K562 (cell line): ENCODE results near the gene KRT1. TPM values are rescaled to one million over a fixed set of nuclear protein-coding genes. Genes with fewer than 3 reads are reported as not detected.
A peak's percentile ranks its signal among the peaks of the same experiment; 100 is the strongest.

ENCODE experiments used
- CBFA2T2 ChIP-seq: fragments of 450-650 bp; conservative IDR thresholded peaks from 2 replicates; pipeline ENCODE4 v1.6.1; 2017; ENCODE audit warnings: mild to moderate bottlenecking
- DACH1 ChIP-seq: fragments of 450-650 bp; IDR thresholded peaks from 2 replicates; pipeline ENCODE4 v1.6.1; 2018; ENCODE audit not compliant: partially characterized antibody
- FUS ChIP-seq: fragments of 200-400 bp; formaldehyde crosslinking; optimal IDR thresholded peaks from 2 replicates; pipeline ENCODE3; 2017; ENCODE audit warnings: low read depth, low read length
- GTF2E2 ChIP-seq: fragments of 200-800 bp; sonication (Bioruptor generic); IDR thresholded peaks from 2 replicates; pipeline ENCODE4 v1.6.1; 2016; ENCODE audit warnings: missing genetic modification characterization, missing compliant biosample characterization
- HDAC2 ChIP-seq: fragments of 450-650 bp; IDR thresholded peaks from 2 replicates; pipeline ENCODE4 v1.6.1; 2016; ENCODE audit warnings: mild to moderate bottlenecking
- HMG20B ChIP-seq: fragments of 250-450 bp; sonication (Bioruptor Pico); IDR thresholded peaks from 2 replicates; pipeline ENCODE4 v1.5.0; 2021; ENCODE audit warnings: mild to moderate bottlenecking
- MEIS2 ChIP-seq: fragments of 450-650 bp; IDR thresholded peaks from 2 replicates; pipeline ENCODE4 v1.6.1; 2014; ENCODE audit warnings: mild to moderate bottlenecking; ENCODE audit not compliant: partially characterized antibody
- PHB2 ChIP-seq: fragments of 450-650 bp; IDR thresholded peaks from 2 replicates; pipeline ENCODE4 v1.6.1; 2017; ENCODE audit warnings: low read depth
- PTTG1 ChIP-seq: fragments of 450-650 bp; IDR thresholded peaks from 2 replicates; pipeline ENCODE4 v1.6.1; 2016; ENCODE audit warnings: low read depth, mild to moderate bottlenecking, missing genetic modification characterization, missing compliant biosample characterization
- SPI1 ChIP-seq: IDR thresholded peaks from 2 replicates; pipeline ENCODE4 v1.6.1; 2011; ENCODE audit warnings: low read depth, low read length, control low read depth, borderline replicate concordance
- TAF9B ChIP-seq: fragments of 450-650 bp; IDR thresholded peaks from 2 replicates; pipeline ENCODE4 v1.6.1; 2018; ENCODE audit warnings: mild to moderate bottlenecking; ENCODE audit not compliant: partially characterized antibody
- XRCC3 ChIP-seq: fragments of 450-650 bp; IDR thresholded peaks from 2 replicates; pipeline ENCODE4 v1.6.1; 2017; ENCODE audit warnings: mild to moderate bottlenecking, moderate library complexity
- ZNF175 ChIP-seq: fragments of 200-800 bp; sonication (Bioruptor generic); IDR thresholded peaks from 2 replicates; pipeline ENCODE4 v1.6.1; 2016; ENCODE audit warnings: low read depth, mild to moderate bottlenecking, missing genetic modification characterization, missing compliant biosample characterization
- ZNF24 ChIP-seq: fragments of 450-650 bp; IDR thresholded peaks from 2 replicates; pipeline ENCODE4 v1.6.1; 2016
- ZNF274 ChIP-seq: IDR thresholded peaks from 2 replicates; pipeline ENCODE4 v1.6.1; 2011; ENCODE audit warnings: low read depth, mild to moderate bottlenecking, low read length, moderate library complexity, borderline replicate concordance
- ZNF445 ChIP-seq: fragments of 250-450 bp; sonication (Bioruptor Pico); IDR thresholded peaks from 2 replicates; pipeline ENCODE4 v1.4.0; 2020; ENCODE audit warnings: low read depth, mild to moderate bottlenecking, moderate library complexity
- ZNF507 ChIP-seq: conservative IDR thresholded peaks from 2 replicates; pipeline ENCODE4 v1.6.1; 2017; ENCODE audit warnings: missing genetic modification characterization, missing compliant biosample characterization
- ZNF764 ChIP-seq: fragments of 250-450 bp; sonication (Bioruptor Pico); IDR thresholded peaks from 2 replicates; pipeline ENCODE4 v1.4.0; 2020; ENCODE audit warnings: low read depth, mild to moderate bottlenecking, moderate library complexity
- ZNF780A ChIP-seq: fragments of 250-450 bp; sonication (Bioruptor Pico); IDR thresholded peaks from 2 replicates; pipeline ENCODE4 v1.5.0; 2021; ENCODE audit warnings: mild to moderate bottlenecking
- polyA plus RNA-seq, 8 experiments: library from polyadenylated mRNA; depleted of rRNA in 4 of 8; stranded (reverse) in 5 of 8; unstranded in 3 of 8; fragments of >200 nt; fragmentation: Nextera tagmentation in 2 of 8; fragmentation: Illumina TruSeq in 1 of 8; extraction: Ambion mirVana in 2 of 8; extraction: Trizol in 1 of 8; gene quantifications; 2 replicates each; pipeline versions ENCODE4 v1.2.1 to v1.2.3, GENCODE V29; 2011 to 2014; ENCODE audit warnings: inconsistent platforms in 1 of 8, missing spikeins in 1 of 8
- total RNA-seq, 7 experiments: library from RNA; depleted of rRNA in 6 of 7; stranded (reverse); fragments of >200 nt in 6 of 7; fragmentation: Illumina TruSeq in 2 of 7; extraction: Trizol in 2 of 7; gene quantifications; 2 replicates each; pipeline versions ENCODE4 v1.2.1 to v1.2.3, GENCODE V29; 2011 to 2021; ENCODE audit warnings: low replicate concordance in 1 of 7
- TF ChIP-seq, protein P1 (sequence below): fragments of 250-450 bp; sonication (Bioruptor Pico); IDR thresholded peaks from 2 replicates; pipeline ENCODE4 v1.9.0; 2021; ENCODE audit warnings: mild to moderate bottlenecking
- TF ChIP-seq, protein P2 (sequence below): fragments of 250-450 bp; sonication (Bioruptor Pico); IDR thresholded peaks from 2 replicates; pipeline ENCODE4 v1.5.0; 2021; ENCODE audit warnings: mild to moderate bottlenecking, moderate library complexity
- TF ChIP-seq, protein P3 (sequence below), 2 experiments: fragments of 450-650 bp; IDR thresholded peaks; 2 replicates each; pipeline ENCODE4 v1.6.1; 2016
- TF ChIP-seq, protein P4 (sequence below): fragments of 450-650 bp; formaldehyde crosslinking; IDR thresholded peaks from 2 replicates; pipeline ENCODE4 v1.4.0; 2022; ENCODE audit warnings: missing genetic modification characterization
- TF ChIP-seq, protein P5 (sequence below): fragments of 450-650 bp; formaldehyde crosslinking; IDR thresholded peaks from 2 replicates; pipeline ENCODE4 v1.4.0; 2020; ENCODE audit warnings: mild to moderate bottlenecking, moderate library complexity

Gene KRT1
- total and polyA plus RNA-seq, 9 of the 15 experiments (the other 6 are each of a cell fraction or from before 2014, with no cell fraction given), result 0.18 TPM; not detected in 8

DNA sequence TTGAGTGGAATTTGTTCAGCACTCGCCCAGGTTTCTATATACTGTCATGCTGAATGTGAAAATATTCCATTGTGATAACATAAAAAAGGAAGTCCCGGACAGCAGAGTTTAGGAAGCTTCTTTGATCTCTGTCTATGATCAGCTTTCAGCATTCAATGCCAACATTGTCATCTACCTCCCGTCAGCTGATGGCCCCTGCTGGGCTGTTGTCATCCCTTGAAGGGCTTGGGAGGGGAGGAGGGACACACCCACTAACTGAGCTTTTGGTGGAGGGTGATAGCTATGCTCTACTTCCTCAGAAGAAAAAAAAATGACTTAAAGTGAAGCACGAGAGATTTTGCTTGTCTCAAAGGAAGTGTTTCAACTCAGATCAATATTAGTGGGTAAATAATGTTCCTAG, 27.8 kb upstream of the KRT1 start (continued):
- TF ChIP-seq ZNF175 (CRISPR knock-in tag) (no peak), CBFA2T2 (peak; percentile 34; the same call in 1 of the 2 replicates), ZNF24 (no peak), ZNF507 (no peak), ZNF780A (CRISPR knock-in tag) (no peak), ZNF274 (no peak), PTTG1 (tag) (no peak), ZNF764 (CRISPR knock-in tag) (no peak), TAF9B (no peak), HDAC2 (no peak), GTF2E2 (tag) (no peak), XRCC3 (no peak), DACH1 (peak; percentile 52), ZNF445 (CRISPR knock-in tag) (no peak), FUS (no peak), MEIS2 (peak; percentile 49), HMG20B (no peak), PHB2 (no peak), SPI1 (peak; percentile 52; the same call in 1 of the 2 replicates)
- TF ChIP-seq, protein P1, sequence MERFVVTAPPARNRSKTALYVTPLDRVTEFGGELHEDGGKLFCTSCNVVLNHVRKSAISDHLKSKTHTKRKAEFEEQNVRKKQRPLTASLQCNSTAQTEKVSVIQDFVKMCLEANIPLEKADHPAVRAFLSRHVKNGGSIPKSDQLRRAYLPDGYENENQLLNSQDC, result no peak
- TF ChIP-seq, protein P2, sequence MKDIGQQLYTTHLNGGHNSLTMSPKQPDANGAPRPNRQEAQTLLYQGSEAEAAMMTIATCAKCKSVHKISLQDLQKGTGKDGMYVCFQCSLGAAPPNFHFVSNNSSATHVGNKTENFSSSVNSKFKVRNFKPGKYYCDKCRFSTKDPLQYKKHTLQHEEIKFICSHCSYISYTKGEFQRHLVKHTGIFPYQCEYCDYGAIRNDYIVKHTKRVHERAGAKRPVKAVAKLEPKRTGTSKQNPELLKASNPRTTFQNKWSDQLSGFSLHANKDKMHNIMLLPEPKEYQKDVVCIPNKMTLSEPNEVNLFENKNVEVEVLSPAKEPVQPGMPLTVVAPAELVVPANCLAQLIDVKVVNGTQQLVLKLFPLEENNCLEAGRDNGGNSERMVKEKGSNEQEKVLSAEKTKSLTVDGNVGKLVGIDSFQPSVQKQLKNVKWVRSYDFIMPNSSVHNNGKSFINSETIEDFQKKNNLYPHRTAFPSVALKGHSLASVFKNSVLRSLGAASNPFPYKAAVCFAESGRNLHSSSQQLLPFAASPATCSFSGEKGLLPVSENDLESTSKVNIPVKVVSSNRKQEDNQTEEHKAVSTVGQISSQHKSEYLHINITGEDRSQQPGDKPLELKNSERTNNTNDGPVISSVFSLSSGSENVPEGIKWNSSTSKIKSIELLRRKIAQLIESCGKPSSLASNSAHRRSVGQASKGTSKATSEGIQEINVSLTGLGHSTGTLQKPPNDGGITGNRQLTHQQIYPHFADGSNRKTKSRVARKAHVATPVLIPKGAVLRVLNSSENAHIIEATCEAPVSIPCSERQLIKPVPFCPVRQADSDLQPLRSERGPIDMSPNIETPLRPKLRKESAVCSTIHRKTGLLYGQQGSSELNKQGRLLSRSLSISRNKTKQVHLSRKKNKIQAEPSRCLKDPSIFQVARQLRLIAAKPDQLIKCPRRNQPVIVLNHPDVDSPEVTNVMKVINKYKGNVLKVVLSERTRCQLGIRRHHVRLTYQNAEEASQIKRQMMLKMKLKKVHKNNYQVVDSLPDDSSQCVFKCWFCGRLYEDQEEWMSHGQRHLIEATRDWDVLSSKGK, result no peak
- TF ChIP-seq, protein P3, sequence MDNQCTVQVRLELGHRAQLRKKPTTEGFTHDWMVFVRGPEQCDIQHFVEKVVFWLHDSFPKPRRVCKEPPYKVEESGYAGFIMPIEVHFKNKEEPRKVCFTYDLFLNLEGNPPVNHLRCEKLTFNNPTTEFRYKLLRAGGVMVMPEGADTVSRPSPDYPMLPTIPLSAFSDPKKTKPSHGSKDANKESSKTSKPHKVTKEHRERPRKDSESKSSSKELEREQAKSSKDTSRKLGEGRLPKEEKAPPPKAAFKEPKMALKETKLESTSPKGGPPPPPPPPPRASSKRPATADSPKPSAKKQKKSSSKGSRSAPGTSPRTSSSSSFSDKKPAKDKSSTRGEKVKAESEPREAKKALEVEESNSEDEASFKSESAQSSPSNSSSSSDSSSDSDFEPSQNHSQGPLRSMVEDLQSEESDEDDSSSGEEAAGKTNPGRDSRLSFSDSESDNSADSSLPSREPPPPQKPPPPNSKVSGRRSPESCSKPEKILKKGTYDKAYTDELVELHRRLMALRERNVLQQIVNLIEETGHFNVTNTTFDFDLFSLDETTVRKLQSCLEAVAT (IDR thresholded peaks at IDR 0.05), result no peak
- TF ChIP-seq, protein P4, sequence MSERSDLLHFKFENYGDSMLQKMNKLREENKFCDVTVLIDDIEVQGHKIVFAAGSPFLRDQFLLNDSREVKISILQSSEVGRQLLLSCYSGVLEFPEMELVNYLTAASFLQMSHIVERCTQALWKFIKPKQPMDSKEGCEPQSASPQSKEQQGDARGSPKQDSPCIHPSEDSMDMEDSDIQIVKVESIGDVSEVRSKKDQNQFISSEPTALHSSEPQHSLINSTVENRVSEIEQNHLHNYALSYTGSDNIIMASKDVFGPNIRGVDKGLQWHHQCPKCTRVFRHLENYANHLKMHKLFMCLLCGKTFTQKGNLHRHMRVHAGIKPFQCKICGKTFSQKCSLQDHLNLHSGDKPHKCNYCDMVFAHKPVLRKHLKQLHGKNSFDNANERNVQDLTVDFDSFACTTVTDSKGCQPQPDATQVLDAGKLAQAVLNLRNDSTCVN (CRISPR knock-in tag), result no peak
- TF ChIP-seq, protein P5, sequence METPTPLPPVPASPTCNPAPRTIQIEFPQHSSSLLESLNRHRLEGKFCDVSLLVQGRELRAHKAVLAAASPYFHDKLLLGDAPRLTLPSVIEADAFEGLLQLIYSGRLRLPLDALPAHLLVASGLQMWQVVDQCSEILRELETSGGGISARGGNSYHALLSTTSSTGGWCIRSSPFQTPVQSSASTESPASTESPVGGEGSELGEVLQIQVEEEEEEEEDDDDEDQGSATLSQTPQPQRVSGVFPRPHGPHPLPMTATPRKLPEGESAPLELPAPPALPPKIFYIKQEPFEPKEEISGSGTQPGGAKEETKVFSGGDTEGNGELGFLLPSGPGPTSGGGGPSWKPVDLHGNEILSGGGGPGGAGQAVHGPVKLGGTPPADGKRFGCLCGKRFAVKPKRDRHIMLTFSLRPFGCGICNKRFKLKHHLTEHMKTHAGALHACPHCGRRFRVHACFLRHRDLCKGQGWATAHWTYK (CRISPR knock-in tag), result no peak
